ENCODE results near the gene RTN4IP1.
"Not testable (repeated sequence)": the region's sequence is repeated elsewhere in the genome, so short reads cannot be mapped to it uniquely, and the experiment has no call there.

The RTN4IP1 gene

GRCh38 chr6:106630366-106630765 lies 1.1 kb upstream of the RTN4IP1 start:
- H3K4me3 ChIP-seq (ENCODE audit: low read depth, low read length): peak overlapping the region; percentile 84
- no peak for TF ChIP-seq CTCF (IDR thresholded peaks at IDR 0.05; ENCODE audit: insufficient read depth, low read depth, low read length, missing control alignments)
- peak; percentile 67 for DNase-seq (ENCODE audit: low read depth)

DNA sequence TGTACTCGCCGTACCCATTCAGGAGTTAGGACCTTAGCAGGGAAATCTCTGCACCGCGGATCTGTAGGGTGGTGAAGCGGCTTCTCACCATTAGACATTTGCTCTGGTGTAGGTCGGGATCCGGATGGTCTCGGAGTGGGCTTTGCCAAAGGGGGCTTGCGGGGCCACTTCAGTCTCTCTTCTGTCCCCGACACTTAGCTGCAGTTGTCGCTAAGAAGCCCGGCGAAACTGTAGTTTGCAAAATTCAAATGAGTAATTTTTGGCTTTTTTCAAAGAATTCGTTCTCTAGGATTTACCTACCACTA lies 513 bp upstream of the RTN4IP1 start:
- TF ChIP-seq CTCF (IDR thresholded peaks at IDR 0.05; ENCODE audit: insufficient read depth, low read depth, low read length, missing control alignments): no peak
- peak overlapping the region; percentile 84 for H3K4me3 ChIP-seq (ENCODE audit: low read depth, low read length)
- no peak for DNase-seq (ENCODE audit: low read depth)

DNA sequence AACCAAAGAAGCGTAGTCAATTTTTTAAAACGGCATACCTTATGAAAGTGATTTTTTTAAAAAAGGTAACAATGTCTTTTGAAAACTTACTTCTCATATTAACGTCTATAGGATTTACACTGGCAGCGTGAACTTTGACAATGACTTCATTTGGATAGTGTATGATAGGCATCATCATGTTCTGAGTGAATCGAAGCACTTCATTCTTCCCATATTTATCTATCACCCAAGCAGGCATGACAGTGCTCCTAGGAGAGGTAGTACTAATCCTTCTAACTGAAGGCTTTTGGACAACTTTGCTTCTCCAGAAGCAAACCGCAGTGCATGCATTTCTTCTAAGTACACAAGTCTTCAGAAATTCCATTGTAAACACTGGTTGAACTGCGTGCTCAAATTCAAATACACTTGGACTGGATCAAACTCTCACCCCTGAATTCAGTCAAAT lies 618 bp downstream of the RTN4IP1 start:
- H3K4me3 ChIP-seq (ENCODE audit: low read depth, low read length): peak overlapping the region; percentile 84
- no peak for TF ChIP-seq CTCF (IDR thresholded peaks at IDR 0.05; ENCODE audit: insufficient read depth, low read depth, low read length, missing control alignments)
- DNase-seq (ENCODE audit: low read depth): no peak

GRCh38 chr6:106627760-106628159 lies 1.5 kb downstream of the RTN4IP1 start:
- DNase-seq (ENCODE audit: low read depth); H3K4me3 ChIP-seq (ENCODE audit: low read depth, low read length): not testable (repeated sequence)

GRCh38 chr6:106626485-106626884 lies 2.8 kb downstream of the RTN4IP1 start:
- no peak overlapping the region for H3K4me3 ChIP-seq (ENCODE audit: low read depth, low read length)
- peak; percentile 45 for DNase-seq (ENCODE audit: low read depth)
- no peak for TF ChIP-seq CTCF (IDR thresholded peaks at IDR 0.05; ENCODE audit: insufficient read depth, low read depth, low read length, missing control alignments)

DNA sequence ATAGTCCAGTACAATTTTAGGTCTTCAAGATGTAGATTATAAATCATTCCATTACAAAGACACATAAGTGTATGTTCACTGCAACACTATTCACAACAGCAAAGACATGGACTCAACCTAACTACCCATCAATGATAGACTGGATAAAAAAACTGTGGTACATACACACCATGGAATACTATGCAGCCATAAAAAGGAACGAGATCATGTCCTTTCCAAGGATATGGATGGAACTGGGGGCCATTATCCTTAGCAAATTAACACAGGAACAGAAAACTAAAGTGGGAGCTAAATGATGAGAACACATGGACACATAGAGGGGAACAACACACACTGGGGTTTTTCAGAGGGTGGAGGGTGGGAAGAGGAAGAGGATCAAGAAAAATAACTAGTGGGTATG lies 6.3 kb downstream of the RTN4IP1 start:
- no peak for TF ChIP-seq CTCF (IDR thresholded peaks at IDR 0.05; ENCODE audit: insufficient read depth, low read depth, low read length, missing control alignments)
- H3K4me3 ChIP-seq (ENCODE audit: low read depth, low read length): no peak overlapping the region
- DNase-seq (ENCODE audit: low read depth): no peak

- no peak for DNase-seq (ENCODE audit: low read depth)
- no peak for TF ChIP-seq CTCF (IDR thresholded peaks at IDR 0.05; ENCODE audit: insufficient read depth, low read depth, low read length, missing control alignments)
- H3K4me3 ChIP-seq (ENCODE audit: low read depth, low read length): no peak overlapping the region
These were observed 6.9 kb downstream of the RTN4IP1 start for GRCh38 chr6:106622412-106622811.
